BJ (cell line): ENCODE data around the gene RHEB. TPM values are rescaled to one million over a fixed set of nuclear protein-coding genes. Genes with fewer than 3 reads are reported as not detected.

ENCODE experiments used
- CTCF ChIA-PET: fragments of 350-600 bp; formaldehyde crosslinking; extraction: SDS; loops from one replicate; lab custom pipeline; 2021; ENCODE audit warnings: antibody characterized with exemption, inconsistent platforms; lab: Yijun Ruan, JAX
- POLR2A ChIA-PET: fragments of 300-600 bp; sonication (Branson Sonifier 250); formaldehyde crosslinking; extraction: SDS; loops from one replicate; lab custom pipeline; 2021; ENCODE audit warnings: antibody characterized with exemption; lab: Charles Lee
- DNase-seq: peaks from one replicate; pipeline ENCODE4 v3.0.0-alpha.2; 2011; ENCODE audit warnings: low read depth
- H3K27me3 ChIP-seq: 2 replicates; pipeline ENCODE4 v1.6.0; 2011; ENCODE audit warnings: low read length; ENCODE audit not compliant: control insufficient read depth, insufficient read depth
- H3K36me3 ChIP-seq: 2 replicates; pipeline ENCODE4 v1.5.1; 2011; ENCODE audit warnings: low read length; ENCODE audit not compliant: control insufficient read depth, insufficient read depth
- H3K4me3 ChIP-seq: 2 replicates; pipeline ENCODE4 v1.5.1; 2011; ENCODE audit warnings: low read depth, mild to moderate bottlenecking, control low read depth, low read length
- CTCF ChIP-seq: IDR thresholded peaks from 2 replicates; pipeline ENCODE4 v1.5.1; 2011; ENCODE audit warnings: low read depth, mild to moderate bottlenecking, control low read depth, inconsistent platforms, low read length, moderate library complexity; ENCODE audit not compliant: insufficient read depth
- polyA plus RNA-seq: library from polyadenylated mRNA; depleted of rRNA; stranded (reverse); fragments of >200 nt; gene quantifications from 2 replicates; pipeline ENCODE4 v1.2.3, GENCODE V29; 2011

RHEB gene
- polyA plus RNA-seq, 1 experiment = 45.4 TPM

- ChIA-PET POLR2A (no interaction called here), CTCF (interaction anchor here (1.5 to 4.1 kb wide), 4 partner anchors 9 to 321 kb away, joined by 5 to 37 read pairs (median 10); no protein-coding TSS in a partner anchor)
- DNase-seq = no peak
- H3K4me3 ChIP-seq = no peak overlapping the region
- peaks cover 11% of the 10 kb centered on the region for H3K27me3 ChIP-seq
- H3K36me3 ChIP-seq = no peaks in the 10 kb centered on the region
- TF ChIP-seq CTCF = no peak
Observed at GRCh38 chr7:151438864-151439601, 80.7 kb downstream of the RHEB start.

GRCh38 chr7:151437866-151438516 is 81.7 kb downstream of the RHEB start:
- DNase-seq = no peak
- ChIA-PET POLR2A (no interaction called here), CTCF (interaction anchor here (1.5 to 4.1 kb wide), 4 partner anchors 10 to 322 kb away, joined by 5 to 37 read pairs (median 9); no protein-coding TSS in a partner anchor)
- no peaks in the 10 kb centered on the region for H3K36me3 ChIP-seq
- no peak overlapping the region for H3K4me3 ChIP-seq
- H3K27me3 ChIP-seq = peaks cover 13% of the 10 kb centered on the region
- TF ChIP-seq CTCF = no peak

- H3K27me3 ChIP-seq = peaks cover 13% of the 10 kb centered on the region
- H3K36me3 ChIP-seq = no peaks in the 10 kb centered on the region
- ChIA-PET POLR2A (no interaction called here), CTCF (interaction anchor here (0.7 to 4.1 kb wide), 7 partner anchors 9 to 323 kb away, joined by 3 to 37 read pairs (median 7); partner anchors contain the start of gene WDR86)
- no peak for DNase-seq
- no peak overlapping the region for H3K4me3 ChIP-seq
- TF ChIP-seq CTCF = no peak
Observed at GRCh38 chr7:151437159-151437553, 82.5 kb downstream of the RHEB start.

- CTCF ChIA-PET = interaction anchor here (0.6 to 4.1 kb wide), 9 partner anchors 8 to 122 kb away, joined by 3 to 37 read pairs (median 4); partner anchors contain the start of gene WDR86
- peak; percentile 33 for DNase-seq
- Histone ChIP-seq H3K27me3 (peaks cover 13% of the 10 kb centered on the region), H3K36me3 (no peaks in the 10 kb centered on the region), H3K4me3 (no peak overlapping the region)
- POLR2A ChIA-PET = no interaction called here
- no peak for TF ChIP-seq CTCF
Observed at GRCh38 chr7:151436446-151437158, 83.1 kb downstream of the RHEB start.
